Caco-2 (cell line): ENCODE data around the gene HMGA1. TPM values are rescaled to one million over a fixed set of nuclear protein-coding genes. Genes with fewer than 3 reads are reported as not detected.

Source experiments
- BruUV-seq: library from RNA; stranded (reverse); fragments of 400-500 nt; replicated peaks from 2 replicates; lab custom pipeline; 2021; lab: Mats Ljungman, UMichigan
- CTCF ChIA-PET: fragments of 300-600 bp; sonication (Branson Sonifier 250); formaldehyde crosslinking; loops from one replicate; lab custom pipeline; 2022; ENCODE audit warnings: antibody characterized with exemption; lab: Charles Lee
- POLR2A ChIA-PET: fragments of 300-600 bp; sonication (Branson Sonifier 250); formaldehyde crosslinking; loops from one replicate; lab custom pipeline; 2022; ENCODE audit warnings: antibody characterized with exemption; lab: Charles Lee
- DNase-seq, 2 experiments: peaks; one replicate each; pipeline versions ENCODE4 v3.0.0 to v3.0.0-alpha.2; 2020 to 2022
- H3K27me3 ChIP-seq: replicated peaks from 2 replicates; pipeline ENCODE4 v1.6.0; 2011; ENCODE audit warnings: low read length; ENCODE audit not compliant: control insufficient read depth, insufficient read depth
- H3K36me3 ChIP-seq: 2 replicates; pipeline ENCODE4 v1.5.1; 2011; ENCODE audit warnings: low read length; ENCODE audit not compliant: control insufficient read depth, insufficient read depth
- H3K4me1 ChIP-seq: fragments of 250-450 bp; sonication (Bioruptor Pico); 2 replicates; pipeline ENCODE4 v1.5.1; 2020; ENCODE audit warnings: mild to moderate bottlenecking
- H3K4me3 ChIP-seq: 2 replicates; pipeline ENCODE4 v1.5.1; 2011; ENCODE audit warnings: low read depth, mild to moderate bottlenecking, control low read depth, low read length
- H3K9me3 ChIP-seq: fragments of 250-450 bp; sonication (Bioruptor Pico); 2 replicates; pipeline ENCODE4 v1.5.1; 2020; ENCODE audit warnings: mild to moderate bottlenecking, moderate library complexity
- H3K27ac Mint-ChIP-seq: one replicate; pipeline ENCODE4 v1.8.0; 2022; ENCODE audit warnings: mixed read lengths; ENCODE audit not compliant: unreplicated experiment
- H3K27me3 Mint-ChIP-seq: one replicate; pipeline ENCODE4 v1.8.0; 2022; ENCODE audit warnings: mixed read lengths; ENCODE audit not compliant: insufficient read depth, unreplicated experiment
- H3K36me3 Mint-ChIP-seq: one replicate; pipeline ENCODE4 v1.8.0; 2022; ENCODE audit warnings: mild to moderate bottlenecking, mixed read lengths; ENCODE audit not compliant: insufficient read depth, unreplicated experiment
- H3K4me1 Mint-ChIP-seq: one replicate; pipeline ENCODE4 v1.8.0; 2022; ENCODE audit warnings: low read depth, mixed read lengths; ENCODE audit not compliant: unreplicated experiment
- H3K4me3 Mint-ChIP-seq: one replicate; pipeline ENCODE4 v1.8.0; 2022; ENCODE audit warnings: mild to moderate bottlenecking, moderate library complexity, mixed read lengths; ENCODE audit not compliant: unreplicated experiment
- H3K9me3 Mint-ChIP-seq: one replicate; pipeline ENCODE4 v1.8.0; 2022; ENCODE audit warnings: mixed read lengths; ENCODE audit not compliant: unreplicated experiment
- CTCF ChIP-seq, 2 experiments: fragments of 200-600 bp in 1 of 2; IDR thresholded peaks; 1 replicate in 1 of 2; 2 replicates in 1 of 2; pipeline versions ENCODE4 v1.5.1 to v1.8.0; 2011 to 2022; ENCODE audit warnings: antibody characterized with exemption in 1 of 2, control low read depth in 1 of 2, inconsistent platforms in 1 of 2, low read depth in 1 of 2, low read length in 1 of 2, mild to moderate bottlenecking in 1 of 2, moderate library complexity in 1 of 2; ENCODE audit not compliant: insufficient read depth in 1 of 2, severe bottlenecking in 1 of 2, unreplicated experiment in 1 of 2
- intact Hi-C: fragments of 100-400 bp; cut with micrococcal nuclease; formaldehyde crosslinking; loops from one replicate; pipeline ENCODE4 v1.10.0; 2022; ENCODE audit not compliant: unreplicated experiment
- total RNA-seq: library from RNA; stranded (reverse); gene quantifications from 2 replicates; pipeline ENCODE4 v1.2.3, GENCODE V29; 2022

Gene HMGA1
- total RNA-seq, 1 experiment from 2014 or later = 301 TPM

GRCh38 chr6:34272013-34272926 lies 35.6 kb downstream of the HMGA1 start:
- Mint-ChIP-seq H3K4me3 (no peak overlapping the region), H3K36me3 (peaks cover 6% of the 10 kb centered on the region), H3K27ac (no peak overlapping the region), H3K27me3 (no peaks in the 10 kb centered on the region), H3K9me3 (no peaks in the 10 kb centered on the region), H3K4me1 (peaks cover 12% of the 10 kb centered on the region)
- intact Hi-C loops = no loop called here
- ChIA-PET CTCF (no interaction called here), POLR2A (no interaction called here)
- BruUV-seq = no TSS peak
- Histone ChIP-seq H3K27me3 (no peaks in the 10 kb centered on the region), H3K4me3 (no peak overlapping the region), H3K36me3 (no peaks in the 10 kb centered on the region), H3K4me1 (peaks cover 12% of the 10 kb centered on the region), H3K9me3 (no peaks in the 10 kb centered on the region)
- TF ChIP-seq CTCF (IDR thresholded peaks at IDR 0.05; ENCODE audit: insufficient read depth in 1 of 2, low read depth in 1 of 2, low read length in 1 of 2, severe bottlenecking in 1 of 2, unreplicated experiment in 1 of 2) = no peak
- no peak for DNase-seq

GRCh38 chr6:34273242-34273805 lies 36.7 kb downstream of the HMGA1 start:
- Mint-ChIP-seq H3K4me1 (peaks cover 17% of the 10 kb centered on the region), H3K4me3 (no peak overlapping the region), H3K27me3 (no peaks in the 10 kb centered on the region), H3K9me3 (no peaks in the 10 kb centered on the region), H3K27ac (no peak overlapping the region), H3K36me3 (peaks cover 6% of the 10 kb centered on the region)
- DNase-seq = no peak
- Histone ChIP-seq H3K36me3 (no peaks in the 10 kb centered on the region), H3K27me3 (no peaks in the 10 kb centered on the region), H3K9me3 (no peaks in the 10 kb centered on the region), H3K4me1 (peaks cover 16% of the 10 kb centered on the region), H3K4me3 (no peak overlapping the region)
- no peak for TF ChIP-seq CTCF (IDR thresholded peaks at IDR 0.05; ENCODE audit: insufficient read depth in 1 of 2, low read depth in 1 of 2, low read length in 1 of 2, severe bottlenecking in 1 of 2, unreplicated experiment in 1 of 2)
- POLR2A ChIA-PET = interaction anchor here (0.8 kb wide), 1 partner anchor 37 kb away, joined by 3 read pairs; the partner anchor contains the start of gene HMGA1
- intact Hi-C loops = no loop called here
- CTCF ChIA-PET = no interaction called here
- no TSS peak for BruUV-seq

- no TSS peak for BruUV-seq
- POLR2A ChIA-PET = no interaction called here
- CTCF ChIA-PET = no interaction called here
- TF ChIP-seq CTCF (IDR thresholded peaks at IDR 0.05; ENCODE audit: insufficient read depth in 1 of 2, low read depth in 1 of 2, low read length in 1 of 2, severe bottlenecking in 1 of 2, unreplicated experiment in 1 of 2) = no peak
- Histone ChIP-seq H3K4me1 (peaks cover 16% of the 10 kb centered on the region), H3K4me3 (no peak overlapping the region), H3K9me3 (no peaks in the 10 kb centered on the region), H3K36me3 (no peaks in the 10 kb centered on the region), H3K27me3 (no peaks in the 10 kb centered on the region)
- intact Hi-C loops = no loop called here
- DNase-seq = no peak
- Mint-ChIP-seq H3K9me3 (no peaks in the 10 kb centered on the region), H3K27me3 (no peaks in the 10 kb centered on the region), H3K4me1 (peaks cover 17% of the 10 kb centered on the region), H3K4me3 (no peak overlapping the region), H3K27ac (no peak overlapping the region), H3K36me3 (peaks cover 11% of the 10 kb centered on the region)
Observed at GRCh38 chr6:34274129-34274528, 37.5 kb downstream of the HMGA1 start.
